NCI-H510A (cell line): ENCODE measurements around the gene METTL17.
A peak's percentile ranks its signal among the peaks of the same experiment; 100 is the strongest.
"Not testable (repeated sequence)": the region's sequence is repeated elsewhere in the genome, so short reads cannot be mapped to it uniquely, and the experiment has no call there.

Source experiments
- DNase-seq: peaks from one replicate; lab custom pipeline; 2025; lab: John Stamatoyannopoulos, UW

The METTL17 gene, protein sequence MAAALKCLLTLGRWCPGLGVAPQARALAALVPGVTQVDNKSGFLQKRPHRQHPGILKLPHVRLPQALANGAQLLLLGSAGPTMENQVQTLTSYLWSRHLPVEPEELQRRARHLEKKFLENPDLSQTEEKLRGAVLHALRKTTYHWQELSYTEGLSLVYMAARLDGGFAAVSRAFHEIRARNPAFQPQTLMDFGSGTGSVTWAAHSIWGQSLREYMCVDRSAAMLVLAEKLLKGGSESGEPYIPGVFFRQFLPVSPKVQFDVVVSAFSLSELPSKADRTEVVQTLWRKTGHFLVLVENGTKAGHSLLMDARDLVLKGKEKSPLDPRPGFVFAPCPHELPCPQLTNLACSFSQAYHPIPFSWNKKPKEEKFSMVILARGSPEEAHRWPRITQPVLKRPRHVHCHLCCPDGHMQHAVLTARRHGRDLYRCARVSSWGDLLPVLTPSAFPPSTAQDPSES

GRCh38 chr14:20989787-20990600 is at the start of gene METTL17:
METTL17 (plus strand) TSS chr14:20989980; CDS start chr14:20990003, 23 bp downstream.
- DNase-seq, result peak; percentile 84

DNA sequence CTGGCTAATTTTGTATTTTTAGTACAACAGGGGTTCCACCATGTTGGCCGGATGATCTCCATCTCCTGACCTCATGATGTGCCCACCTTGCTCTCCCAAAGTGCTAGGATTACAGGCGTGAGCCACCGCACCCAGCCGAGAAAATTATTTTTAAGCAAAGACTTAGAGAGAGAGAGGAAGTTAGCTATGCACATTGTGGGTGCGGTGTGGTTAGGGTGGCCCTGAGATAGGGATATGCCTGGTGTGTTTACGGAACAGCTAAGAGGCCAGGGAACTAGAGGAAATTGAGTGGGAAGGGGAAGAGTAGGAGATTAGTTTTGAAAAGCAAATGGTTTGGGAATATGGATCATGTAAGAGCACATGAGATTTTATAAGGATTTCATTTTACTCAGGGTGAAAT is 44.6 kb upstream of the METTL17 start:
- DNase-seq, result not testable (repeated sequence)

- not testable (repeated sequence) for DNase-seq
Measured at GRCh38 chr14:20946707-20947106, 43.1 kb upstream of the METTL17 start.

- not testable (repeated sequence) for DNase-seq
Measured at GRCh38 chr14:20954736-20955537, 34.8 kb upstream of the METTL17 start, which contains the start of gene RNASE2. RNASE2 (plus strand) TSS chr14:20955487; CDS start chr14:20955772, 285 bp downstream.

DNA sequence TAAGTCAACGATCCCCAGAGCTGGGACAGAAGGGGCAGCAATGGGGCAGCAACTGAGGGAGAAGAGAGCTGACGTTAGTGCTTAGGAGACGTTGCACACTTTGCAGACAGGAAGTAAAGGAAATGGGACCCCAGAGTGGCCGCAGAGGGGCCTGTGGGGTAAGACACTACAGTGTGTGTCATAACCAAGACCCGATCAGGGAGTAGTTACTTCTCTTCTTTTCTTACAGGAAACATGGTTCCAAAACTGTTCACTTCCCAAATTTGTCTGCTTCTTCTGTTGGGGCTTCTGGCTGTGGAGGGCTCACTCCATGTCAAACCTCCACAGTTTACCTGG is 34.3 kb upstream of the METTL17 start:
- not testable (repeated sequence) for DNase-seq

DNA sequence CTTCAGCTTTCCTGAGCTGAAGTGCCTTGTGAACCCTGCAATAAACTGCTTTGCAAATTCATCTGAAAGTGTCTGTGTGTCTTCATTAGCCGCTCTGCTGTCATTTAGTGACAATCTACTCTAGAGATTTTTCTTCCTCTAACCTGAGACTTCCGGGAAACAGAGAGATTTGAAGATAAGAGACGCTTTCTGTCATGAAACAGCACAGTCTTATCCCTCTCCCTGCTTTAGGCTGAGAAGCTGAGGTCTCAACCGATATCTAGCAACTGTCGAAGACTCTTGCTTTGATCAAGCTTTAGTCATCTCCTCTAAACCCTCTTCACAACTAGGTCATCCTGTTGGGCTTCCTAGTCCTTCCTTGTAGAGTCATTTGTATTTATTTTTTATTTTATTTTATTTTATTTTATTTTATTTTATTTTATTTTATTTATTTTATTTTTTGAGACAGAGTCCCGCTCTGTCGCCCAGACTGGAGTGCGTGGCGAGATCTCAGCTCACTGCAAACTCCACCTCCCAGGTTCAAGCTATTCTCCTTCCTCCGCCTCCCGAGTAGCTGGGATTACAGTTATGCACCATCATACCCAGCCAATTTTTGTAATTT is 33.3 kb upstream of the METTL17 start:
- no peak for DNase-seq

- DNase-seq, result not testable (repeated sequence)
Measured at GRCh38 chr14:20958946-20959345, 30.8 kb upstream of the METTL17 start.

DNA sequence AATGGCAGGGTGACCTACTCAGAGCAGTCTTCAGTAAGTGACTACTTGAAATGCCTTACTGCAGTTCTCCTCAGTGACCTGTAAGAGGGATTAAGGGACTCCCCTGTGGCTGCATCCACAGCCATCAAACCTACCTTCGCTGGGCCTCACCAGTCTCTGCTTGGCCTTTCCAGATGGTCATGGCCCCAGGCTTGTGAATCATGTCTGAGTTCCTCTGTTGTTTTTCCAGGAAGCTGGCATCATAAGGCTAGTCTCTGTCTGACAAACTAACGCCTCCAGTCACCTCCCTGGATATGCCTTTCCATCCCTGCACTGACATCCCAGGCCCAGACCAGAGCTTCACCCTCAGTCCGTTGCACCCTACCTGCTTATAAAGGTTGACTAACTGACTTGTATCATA is 20.4 kb upstream of the METTL17 start:
- no peak for DNase-seq

GRCh38 chr14:20970647-20970982 is 19.2 kb upstream of the METTL17 start:
- no peak for DNase-seq

DNA sequence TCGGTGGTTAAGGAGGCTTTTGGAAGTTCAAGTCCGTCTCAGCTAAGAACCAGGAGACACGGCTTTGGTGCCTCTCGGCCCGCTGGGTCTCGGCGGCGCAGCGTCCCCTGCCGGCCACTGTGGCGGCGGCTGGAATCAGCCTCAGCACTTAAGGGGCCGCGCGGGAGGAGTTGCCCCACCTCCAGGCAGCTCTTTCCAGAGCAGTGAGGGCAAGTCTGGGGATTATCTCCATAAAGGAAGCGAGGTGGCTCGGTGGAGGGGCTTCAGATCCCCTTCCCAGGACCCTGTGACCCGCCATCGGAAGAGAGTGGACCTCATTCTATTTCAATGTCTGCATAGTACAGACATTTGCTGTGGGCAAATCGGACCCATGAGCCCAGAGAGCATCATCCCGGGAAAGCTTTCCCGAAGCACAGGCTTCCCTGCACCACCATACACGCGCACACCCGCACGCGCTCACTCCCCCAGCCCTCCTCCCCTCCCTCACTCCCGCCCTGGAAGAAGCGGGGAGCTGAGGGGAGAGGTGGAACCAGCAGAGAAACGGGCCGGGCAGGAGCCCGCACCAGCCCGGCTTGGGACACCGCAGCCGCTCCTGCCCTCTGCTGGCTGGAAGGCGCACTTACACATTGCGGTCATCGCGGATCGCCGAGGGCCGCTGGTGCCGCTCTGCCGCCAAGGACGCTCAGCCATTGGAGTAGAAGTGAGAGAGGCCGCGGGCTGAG is 18.6 kb upstream of the METTL17 start:
- peak; percentile 17 for DNase-seq

- no peak for DNase-seq
Measured at GRCh38 chr14:20971705-20972021, 18.1 kb upstream of the METTL17 start.

DNA sequence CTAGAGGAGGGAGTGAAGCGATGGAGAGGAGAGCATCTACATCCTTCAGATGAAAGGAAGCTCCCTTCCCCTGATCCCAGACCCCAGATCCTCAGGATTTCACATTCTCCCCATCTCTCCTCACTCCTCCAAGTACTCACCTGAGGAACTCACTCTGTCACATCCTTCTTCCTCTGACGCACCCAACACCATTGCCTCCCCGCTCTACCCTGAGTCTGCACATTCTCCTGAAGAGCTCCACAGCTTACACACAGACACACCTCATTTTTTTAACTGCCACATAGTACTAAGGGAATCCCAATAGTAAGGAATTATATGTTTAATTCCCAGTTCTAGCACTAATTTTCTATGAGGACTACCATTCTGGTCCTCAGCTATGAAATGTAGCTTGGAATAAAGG is 16.3 kb upstream of the METTL17 start:
- DNase-seq, result no peak

- DNase-seq, result no peak
Measured at GRCh38 chr14:20976291-20976690, 13.5 kb upstream of the METTL17 start.

DNA sequence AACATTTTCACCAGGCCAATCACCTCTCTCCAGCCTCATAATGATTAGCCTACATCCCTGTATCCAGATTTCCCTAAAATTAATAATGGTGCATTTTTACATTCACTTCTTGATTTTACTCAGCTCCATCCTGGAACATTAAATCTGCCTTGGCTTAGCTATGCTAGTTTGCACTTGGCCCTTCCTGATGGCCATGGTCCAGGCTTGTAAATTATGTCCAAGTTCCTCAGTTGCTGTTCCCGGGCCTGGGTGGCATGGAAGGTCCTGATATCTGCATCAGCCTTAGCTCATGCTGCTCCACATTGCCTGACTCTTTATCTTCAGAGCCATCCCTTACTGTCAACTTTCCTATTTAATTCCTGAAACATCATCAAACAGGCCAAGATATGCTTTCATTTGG is 11.1 kb upstream of the METTL17 start:
- no peak for DNase-seq

GRCh38 chr14:20980906-20981305 is 8.9 kb upstream of the METTL17 start:
- DNase-seq, result no peak

DNA sequence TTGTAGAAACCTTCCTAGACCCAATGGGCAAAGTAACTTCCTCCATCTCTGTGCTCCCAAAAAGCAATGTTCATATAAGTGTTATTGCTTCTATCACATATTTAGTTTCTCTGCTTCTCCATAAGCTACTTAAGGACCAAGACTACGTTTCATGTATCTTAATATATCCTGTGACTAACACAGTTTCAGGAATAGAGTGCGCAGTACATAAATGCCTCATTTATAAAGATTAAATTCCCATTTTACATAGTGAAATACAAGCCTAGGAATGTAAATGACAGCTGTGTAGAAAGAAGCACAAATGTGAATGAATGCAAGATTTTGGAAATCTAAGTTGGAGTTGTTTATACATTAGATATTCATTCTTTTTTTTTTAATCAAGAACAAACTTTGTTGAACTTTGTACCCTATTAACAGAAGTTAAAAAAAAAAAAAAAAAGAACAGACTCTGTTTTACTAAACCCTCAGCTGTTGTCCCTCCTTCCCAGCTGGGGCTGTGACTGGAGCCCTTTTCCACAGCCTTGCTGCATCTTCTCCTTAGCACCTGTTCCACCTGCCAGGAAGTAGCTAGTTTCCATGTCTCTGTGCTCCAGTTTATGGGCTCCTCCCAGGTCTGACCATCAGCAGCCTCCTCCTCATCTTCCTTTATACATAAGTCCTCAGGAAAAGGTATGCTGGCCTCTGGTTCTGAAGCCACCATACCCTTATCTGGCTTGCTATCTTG is 7.0 kb upstream of the METTL17 start:
- no peak for DNase-seq

DNA sequence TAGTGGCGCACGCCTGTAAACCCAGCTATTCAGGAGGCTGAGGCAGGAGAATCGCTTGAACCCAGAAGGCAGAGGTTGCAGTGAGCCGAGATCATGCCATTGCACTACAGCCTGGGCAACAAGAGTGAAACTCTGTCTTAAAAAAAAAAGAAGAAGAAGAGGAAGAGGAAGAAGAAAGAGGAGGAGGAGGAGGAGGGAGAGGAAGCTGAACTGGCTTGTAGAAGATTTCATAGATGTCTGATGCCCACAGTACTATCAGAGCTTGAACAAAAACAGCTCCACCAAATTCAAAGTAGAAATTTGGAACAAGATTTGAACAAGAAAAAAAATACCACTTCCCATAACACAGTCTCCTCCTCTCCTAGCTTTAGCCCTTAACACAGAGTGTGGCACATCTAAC is 4.1 kb upstream of the METTL17 start:
- not testable (repeated sequence) for DNase-seq

DNA sequence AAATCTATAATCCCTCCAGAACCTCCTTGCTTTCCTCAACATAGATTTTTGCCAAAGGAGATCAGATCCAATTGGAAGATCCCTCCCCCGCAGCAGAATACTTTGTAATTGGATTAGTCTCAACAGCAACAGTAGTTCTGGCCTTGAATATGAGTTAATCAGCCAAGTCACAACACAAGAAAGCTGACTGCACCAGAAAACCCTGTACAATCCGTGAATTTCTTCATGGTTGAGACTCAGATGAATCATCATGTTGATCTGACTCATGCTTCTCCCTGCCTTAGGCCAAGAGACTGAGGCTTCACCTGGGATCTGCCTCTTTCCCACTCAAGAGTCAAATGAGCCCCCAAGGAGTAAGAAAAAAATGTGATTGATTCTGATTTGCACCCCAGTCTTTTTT is 3.0 kb upstream of the METTL17 start:
- DNase-seq, result no peak

GRCh38 chr14:20988717-20989470 is 886 bp upstream of the METTL17 start:
- DNase-seq, result no peak

GRCh38 chr14:20989471-20989786 is 351 bp upstream of the METTL17 start:
- no peak for DNase-seq
